HG03095 (cell line): ENCODE measurements around the gene TMIE.

Experiments
- ATAC-seq: cut with Tn5 transposase; IDR thresholded peaks from one replicate; pipeline ENCODE4 v1.9.1; 2021; ENCODE audit warnings: moderate library complexity; ENCODE audit not compliant: unreplicated experiment

The TMIE gene

DNA sequence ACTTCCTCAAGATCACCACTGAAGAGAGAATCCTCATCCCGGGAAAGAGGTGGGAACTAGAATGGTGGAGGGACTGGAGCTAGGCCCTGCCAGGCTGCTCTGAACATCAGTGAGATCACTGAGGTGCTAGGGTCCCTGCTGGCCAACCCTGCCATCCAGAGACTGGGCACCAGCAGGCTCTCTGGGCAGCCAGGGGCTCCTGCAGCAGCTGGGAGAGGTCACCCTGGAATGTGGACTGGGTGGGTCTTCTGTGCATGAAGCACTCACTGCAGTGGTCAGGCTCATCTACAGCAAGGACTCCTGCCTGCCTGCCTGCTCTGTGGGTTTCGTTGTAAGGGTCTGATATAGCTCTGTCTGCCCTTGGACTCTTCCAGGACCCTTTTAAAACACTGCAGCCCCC lies 32.6 kb upstream of the TMIE start:
- no peak for ATAC-seq

DNA sequence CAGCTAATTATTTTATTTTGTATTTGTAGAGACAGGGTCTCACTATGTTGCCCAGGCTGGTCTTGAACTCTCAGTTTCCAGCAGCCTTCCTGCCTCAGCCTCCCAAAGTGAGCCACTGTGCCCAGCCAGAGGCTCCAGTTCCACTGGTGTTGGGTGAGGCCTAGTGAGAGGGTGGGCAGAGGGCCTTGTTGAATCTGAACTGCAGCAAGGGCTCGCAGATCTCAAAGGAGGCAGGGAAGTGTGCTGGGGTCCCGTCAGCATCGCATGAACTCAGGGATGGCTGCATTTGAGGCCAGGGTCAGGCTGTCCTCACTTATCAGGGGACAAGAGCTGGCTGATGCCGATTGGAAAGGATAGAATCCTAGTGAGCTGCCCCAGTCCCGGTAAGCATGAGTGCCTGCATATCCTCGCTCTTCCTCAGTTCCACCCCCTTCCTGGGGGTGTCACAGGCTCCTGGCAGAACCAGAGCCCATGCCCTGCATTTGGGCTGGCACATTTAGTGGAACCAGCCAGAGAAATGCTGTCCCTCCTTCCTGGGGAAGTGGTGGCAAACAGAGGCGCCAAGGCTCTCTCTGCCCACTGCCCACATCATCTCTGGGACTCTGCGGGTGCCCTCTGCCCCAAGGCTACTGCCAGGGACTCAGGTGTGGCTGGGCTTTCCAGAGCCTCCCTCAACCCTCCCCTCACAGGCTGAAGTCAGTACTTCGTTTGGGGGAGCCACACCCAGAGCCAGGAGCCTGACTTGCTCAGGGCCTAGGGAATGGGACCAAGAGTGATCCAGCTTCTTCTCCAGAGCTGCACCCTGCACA lies 31.8 kb upstream of the TMIE start:
- no peak for ATAC-seq

DNA sequence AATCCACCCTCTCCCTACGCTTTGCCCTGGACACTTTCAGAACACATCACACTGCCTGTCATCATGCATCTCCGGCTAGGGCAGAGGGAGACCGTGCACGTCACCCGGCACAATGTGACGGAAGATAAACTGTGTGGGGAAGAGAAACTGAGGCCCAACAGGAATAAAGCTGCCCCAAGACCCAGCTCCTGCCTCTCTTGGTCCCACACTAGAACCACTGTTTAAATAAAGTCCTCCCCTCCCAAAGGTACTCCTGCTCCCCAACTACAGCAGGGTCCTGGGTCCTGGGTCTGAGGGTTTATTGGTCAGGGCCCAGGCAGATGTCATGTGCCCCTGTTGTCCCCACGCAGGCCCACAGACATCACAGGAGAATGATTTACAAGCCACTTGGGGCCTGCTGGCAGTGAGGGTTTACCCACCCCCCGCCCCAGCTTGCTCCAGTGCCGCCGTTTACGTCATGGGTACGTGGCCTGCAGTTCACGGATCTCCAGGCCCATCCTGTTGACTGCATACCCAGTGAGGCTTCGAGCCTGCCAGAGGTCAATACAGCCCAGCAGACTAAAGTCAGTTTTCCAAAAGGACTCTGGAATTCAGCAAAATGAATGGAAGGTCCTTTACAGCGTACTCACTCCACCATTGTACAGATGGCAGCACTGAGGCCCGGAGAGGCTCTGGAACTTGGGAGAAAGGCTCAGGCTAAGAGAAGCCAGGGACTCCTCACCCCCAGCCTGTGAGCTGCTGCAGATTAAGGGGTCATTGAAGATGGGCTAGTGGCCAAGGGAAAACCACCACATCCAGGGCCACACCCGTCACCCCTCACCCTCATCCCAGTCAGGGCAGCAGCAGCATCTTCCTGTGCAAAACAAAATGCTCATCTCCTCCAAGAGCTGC lies 30.9 kb upstream of the TMIE start:
- ATAC-seq: no peak

DNA sequence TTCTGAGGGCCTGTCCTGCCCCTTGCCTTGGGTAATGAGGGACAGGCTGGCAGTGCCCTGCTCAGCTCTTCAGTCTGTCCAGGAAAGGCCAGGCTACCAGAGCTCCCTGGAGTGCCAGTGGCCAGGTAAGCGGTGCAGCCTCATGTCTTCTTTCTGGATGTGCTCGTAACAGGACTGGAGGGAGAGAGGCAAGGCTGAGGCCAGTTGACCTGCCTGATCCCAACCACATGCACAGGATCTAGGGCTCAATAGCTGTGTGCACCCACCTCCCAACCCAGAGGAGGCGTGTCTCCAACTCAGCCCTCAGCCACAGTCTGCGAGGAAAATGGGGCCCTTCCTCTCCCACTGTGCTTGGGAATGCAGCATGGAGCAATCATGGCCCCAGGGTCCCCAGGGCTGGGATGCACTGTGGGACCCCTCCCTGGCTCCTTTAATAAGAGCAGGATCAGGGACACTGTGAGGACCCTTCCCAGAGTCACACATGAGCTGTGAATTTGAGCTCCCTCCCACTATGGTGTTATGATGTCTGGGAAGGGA lies 30.2 kb upstream of the TMIE start:
- ATAC-seq: no peak

DNA sequence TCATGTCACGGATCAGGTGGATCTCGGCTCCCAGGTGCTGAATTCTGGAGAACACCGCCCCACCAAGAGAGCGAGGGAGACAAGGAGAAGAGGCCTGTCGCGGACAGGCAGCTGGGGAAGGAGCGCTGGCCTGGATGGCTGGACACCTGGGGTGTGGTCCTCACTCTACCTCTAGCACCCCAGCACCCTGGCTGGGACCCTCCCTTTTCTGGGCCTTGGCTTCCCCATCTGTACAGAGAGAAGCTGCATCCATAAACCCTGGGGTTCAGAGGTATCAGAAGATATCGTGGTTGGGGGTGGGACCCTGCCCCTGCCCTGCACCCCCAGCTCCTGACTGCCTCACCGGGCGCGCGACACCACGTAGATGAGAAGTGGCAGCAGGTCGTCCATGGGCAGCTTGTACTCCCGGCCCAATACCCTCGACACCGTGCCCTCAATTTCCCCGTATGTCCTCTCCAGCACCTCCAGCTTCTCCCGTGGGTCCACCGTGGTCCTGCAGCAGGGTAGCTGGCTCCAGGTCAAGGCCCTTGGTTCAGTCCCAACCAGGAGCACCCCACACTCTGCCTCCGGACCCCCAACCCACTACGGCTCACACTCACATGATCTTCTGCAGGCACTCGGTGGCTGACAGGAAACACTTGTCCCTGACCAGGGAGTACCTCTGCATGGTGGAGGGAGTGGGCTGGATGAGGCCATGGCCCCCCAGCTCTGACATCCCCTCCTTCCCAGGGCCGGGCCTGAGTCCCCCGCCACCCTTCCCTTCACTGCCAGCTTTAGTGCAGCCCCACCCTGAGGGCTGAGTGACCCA lies 29.4 kb upstream of the TMIE start:
- ATAC-seq: no peak

DNA sequence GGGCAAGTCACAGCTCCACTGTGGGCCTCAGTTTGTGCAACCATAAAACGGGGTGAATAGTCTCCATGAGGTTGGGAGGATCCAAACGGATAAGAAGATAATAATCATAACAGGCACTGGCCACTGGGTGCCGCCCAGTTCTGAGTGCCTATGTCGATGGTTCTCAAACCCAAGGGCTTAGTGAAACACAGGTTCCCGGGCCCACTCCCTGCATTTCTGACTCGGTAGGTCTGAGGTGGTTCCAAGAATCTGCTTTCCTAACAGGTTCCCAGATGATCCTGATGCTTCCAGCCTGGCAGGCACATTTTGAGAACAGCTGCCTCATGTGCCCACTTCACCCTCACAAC lies 28.9 kb upstream of the TMIE start:
- ATAC-seq: no peak

DNA sequence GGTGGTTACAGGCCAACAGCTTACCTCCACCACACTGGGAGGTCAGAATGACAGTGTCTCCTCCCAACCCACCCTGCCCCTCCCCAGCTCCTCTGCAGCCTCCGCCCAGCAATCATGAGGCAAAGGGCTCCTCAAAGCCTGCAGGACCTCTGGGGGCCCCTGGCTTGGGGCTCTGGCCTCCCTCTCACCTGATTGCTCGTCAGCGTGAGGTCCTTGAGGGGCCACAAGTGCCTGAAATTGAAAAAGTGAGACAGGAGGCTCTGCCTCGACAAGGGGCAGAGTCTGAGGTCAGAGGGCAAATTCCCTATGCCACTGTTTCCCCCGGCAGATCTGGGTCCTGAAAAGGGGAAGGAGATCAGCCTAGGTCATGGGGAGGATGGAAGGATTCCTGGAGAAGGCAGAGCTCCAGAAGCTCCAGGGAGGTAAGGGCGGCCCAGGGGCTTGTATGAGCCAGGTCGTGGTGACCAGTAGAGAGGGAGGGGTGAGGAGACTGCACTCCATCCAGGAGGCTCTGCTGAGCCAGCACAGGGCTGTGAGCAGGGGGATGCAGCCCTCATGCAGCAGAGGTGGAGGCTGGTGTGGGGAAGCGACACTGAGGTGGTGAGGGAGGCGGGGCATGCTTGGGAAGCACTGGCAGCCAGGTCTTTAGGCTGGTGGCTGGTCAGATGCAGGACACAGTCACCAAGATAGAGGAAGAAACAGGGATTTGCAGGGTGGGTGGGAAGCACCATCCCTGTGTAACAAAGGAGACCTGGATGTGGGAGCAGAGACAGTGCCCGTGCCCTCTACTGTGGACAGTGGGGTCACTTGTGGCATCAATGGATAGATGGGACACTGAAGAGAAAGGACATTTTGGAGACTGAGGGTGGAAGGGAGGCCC lies 27.8 kb upstream of the TMIE start:
- ATAC-seq: no peak

DNA sequence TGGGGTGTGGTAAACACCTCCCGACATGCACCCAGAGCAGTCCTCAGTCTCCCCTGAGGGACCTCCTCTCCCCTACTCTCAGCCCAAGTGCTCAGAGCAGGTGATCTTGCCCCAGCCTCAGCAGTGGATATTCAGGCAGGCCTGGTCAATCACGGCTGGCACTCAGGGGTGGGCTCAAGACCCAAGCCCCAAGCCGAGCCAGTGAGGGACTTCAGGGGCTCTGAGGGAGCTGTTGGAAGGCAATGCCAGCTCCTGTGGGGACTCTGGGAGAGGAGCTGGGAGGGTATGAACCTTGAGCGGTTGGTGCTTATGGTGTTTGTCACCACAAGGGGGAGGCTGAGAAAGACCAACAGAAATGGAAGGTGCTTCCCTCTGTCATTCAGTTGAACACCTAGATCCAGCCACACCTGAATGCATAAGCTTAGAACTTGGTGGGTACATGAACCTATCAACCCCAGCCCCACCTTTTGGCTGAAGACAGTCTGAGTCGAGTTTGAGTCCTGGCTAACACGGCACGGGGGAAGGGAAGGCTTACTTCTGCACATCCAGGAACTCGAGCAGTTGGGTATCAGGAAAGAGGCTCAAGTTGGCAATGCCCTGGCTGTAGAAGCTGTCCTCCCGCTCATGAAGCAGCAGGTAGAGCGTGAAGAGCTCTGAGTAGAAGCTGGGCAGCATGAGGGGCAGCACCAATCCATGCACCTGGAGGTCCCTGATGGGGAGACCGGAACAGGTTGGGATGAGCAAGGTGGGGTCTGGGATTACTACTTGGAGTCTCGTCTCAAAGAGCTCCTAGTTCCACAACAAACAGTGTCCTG lies 27.0 kb upstream of the TMIE start:
- ATAC-seq: no peak

DNA sequence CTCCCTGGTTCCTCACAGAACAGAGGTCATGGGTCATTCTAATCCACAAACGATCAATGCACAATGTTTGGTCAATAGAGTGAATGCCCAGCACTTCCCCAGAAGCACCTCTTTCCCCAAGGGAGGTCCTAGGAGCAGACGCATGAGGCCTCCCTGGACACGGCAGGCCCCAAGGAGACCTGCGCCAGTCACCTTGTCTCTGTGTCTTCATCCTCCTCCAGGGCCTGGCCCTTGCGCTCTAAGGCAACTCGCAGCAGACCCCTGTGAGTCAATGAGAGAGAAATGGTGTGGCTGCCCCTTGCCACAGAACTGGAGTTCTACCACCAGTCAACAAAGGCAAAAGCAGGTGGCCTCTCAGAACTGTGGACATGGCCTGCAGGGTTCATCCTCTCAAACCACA lies 25.8 kb upstream of the TMIE start:
- no peak for ATAC-seq

DNA sequence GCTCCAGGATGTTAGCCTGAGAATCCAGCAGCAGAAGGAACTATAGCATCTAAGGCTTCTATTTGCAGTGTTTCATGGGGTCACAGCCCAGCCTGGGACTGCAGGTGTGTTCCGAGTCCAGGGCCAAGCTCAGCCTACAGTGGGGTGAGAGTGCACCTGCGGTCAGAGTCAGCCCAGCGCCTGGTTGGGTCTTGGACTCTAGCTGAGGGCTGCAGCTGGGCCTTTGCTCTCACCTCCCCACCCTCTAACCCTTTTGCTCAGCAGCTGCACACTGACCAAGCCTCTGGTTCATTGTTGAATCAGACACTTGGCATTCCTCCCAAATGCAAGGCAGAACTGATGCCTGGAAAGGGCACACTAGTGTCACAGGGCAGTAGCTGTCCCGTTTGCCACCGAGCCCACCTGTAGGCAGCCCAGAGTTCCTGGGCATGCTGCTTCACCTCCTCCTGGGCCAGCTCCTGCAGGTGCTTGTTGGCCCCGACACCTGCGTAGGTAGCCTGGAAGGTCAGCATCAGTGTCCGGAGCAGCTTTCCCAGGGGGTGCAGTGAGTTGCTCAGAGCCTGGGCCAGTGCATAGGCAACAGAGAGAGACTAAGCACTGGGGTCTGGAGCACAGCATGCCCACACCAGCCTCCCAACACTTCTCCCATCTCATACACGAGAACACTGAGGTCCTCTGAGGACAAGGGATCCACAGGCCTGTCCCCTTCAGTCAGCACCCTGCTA lies 25.2 kb upstream of the TMIE start:
- ATAC-seq: no peak

DNA sequence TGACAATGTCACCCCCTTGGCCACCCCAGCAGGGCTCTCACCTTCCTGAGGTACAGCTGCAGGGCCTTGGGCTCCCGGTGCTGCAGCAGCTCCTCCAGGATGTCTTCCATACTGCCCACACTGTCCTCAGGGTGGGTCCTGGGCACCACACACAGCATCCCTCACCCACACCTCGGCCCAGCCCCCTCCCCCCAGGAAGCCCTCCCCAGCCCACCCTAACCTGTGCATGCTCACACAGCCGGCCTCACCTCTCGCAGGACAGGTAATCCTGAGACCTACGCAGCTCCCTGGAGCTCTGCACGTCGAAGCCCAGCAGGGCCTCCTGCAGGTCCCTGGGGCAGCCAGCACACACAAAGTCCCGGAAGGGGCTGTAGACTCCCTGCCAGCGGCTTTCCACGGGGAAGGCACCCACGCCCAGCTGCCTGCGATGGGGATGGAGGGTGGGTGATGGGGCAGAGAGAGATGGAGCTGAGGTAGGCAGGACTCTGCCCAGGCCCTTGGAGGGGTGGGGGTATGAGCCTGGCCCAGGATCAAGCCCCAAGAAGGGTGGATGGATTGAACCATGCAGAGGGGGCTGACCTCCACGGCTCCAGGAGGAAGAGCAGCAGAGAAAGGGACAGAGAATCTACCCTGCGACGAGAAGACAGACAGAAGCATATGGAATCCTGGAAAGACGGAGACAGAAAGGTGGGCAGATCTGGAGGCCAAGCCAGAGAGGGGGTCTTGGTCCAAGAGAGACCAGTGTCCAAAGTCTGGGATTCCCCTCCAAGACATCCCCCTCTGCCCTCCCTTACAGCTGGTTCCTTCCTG lies 24.4 kb upstream of the TMIE start:
- no peak for ATAC-seq

DNA sequence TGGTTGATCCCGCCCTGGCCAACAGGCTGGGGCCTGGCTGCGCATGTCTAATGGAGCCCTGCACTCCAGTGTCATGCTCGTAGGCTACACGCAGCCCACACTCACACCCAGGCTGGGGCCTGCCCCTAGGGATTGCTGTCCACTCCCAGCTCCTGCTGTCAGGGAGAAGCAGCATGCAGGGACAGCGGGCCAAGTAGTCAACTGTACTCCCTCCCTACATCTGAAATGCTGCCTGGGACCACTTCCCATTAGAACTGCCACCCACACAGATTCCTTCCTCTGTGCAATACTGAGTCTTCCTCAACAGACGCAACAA lies 23.8 kb upstream of the TMIE start:
- no peak for ATAC-seq

DNA sequence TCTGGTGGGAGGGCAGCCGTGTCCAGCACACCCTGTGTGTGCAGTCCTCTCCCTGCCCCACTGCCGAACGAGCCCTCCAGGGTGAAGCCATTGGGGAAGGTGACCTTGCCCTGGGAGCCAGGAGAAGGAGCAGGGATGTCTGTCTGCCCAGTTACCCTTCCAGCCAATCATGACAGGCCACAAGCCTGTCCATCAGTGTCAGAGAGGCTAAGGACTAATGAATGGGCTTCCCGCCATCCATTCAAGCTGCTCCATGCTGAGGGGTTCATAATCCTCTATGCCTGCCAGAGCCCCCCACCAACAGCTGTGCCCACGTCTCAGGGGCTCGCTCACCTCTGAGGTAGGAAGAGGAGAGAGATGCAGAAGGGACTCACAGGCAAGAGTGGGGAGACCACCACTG lies 22.9 kb upstream of the TMIE start:
- ATAC-seq: no peak

DNA sequence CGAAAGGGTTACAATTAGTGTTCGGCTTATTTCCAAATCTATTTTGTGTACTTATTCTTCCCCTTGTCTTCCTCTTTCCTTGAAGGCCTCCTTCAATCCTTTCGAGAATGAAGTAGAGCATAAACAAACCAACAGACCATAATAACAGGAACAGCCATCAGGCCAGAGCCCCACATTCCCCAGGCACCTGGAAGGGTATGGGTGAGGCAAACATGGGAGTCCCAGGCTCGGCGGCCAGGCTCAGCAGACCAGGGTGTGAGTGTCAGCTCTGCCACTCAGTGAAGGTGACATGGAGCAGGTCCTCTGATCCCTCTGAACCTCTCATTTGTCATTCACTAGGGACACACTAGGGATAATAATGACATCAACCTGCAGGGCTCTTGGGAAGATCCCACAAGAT lies 21.5 kb upstream of the TMIE start:
- ATAC-seq: no peak

DNA sequence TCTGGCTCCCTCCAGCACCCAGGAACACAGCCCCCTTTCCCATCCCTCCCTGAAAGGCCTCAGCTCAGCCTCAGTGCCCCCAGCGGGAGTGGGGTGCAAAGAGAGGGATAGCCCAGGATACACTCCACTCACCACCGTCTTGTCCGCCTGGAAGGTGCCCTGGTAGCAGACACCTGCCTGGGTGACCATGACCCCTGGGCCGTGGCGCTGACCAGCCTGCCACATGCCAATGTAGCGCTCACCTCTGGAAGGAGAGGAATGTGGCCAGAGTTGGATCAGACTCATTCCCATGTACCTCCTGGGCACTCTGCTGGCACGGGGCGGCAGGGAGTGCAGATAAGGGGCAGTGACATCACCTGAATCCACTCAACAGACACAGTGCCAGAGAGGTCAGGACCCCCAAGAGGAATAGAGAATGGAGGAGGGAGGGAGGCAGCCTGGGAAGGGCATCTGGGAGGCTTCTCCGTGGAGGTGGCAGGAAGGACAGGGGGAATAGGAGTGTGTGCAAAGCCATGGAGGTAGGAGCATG lies 20.8 kb upstream of the TMIE start:
- ATAC-seq: no peak

DNA sequence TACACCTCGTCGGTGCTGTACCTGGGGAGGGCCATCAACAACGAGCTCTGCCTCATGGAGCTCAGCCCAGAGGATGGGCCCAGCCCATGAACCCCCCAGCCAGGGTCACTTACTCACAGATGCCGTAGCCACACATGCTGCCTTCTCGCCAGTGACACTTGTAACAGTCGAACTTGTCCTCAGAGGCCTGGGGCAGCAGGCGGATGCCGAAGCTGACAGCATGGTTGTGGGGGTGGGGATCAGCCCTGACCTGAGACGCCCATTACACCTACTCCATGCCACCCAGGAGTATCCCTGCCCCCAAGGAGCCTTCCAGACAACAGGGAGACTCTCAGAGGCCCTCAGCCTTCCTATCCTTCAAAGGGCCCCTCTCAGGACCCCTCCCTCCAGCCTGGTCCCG lies 19.8 kb upstream of the TMIE start:
- no peak for ATAC-seq

DNA sequence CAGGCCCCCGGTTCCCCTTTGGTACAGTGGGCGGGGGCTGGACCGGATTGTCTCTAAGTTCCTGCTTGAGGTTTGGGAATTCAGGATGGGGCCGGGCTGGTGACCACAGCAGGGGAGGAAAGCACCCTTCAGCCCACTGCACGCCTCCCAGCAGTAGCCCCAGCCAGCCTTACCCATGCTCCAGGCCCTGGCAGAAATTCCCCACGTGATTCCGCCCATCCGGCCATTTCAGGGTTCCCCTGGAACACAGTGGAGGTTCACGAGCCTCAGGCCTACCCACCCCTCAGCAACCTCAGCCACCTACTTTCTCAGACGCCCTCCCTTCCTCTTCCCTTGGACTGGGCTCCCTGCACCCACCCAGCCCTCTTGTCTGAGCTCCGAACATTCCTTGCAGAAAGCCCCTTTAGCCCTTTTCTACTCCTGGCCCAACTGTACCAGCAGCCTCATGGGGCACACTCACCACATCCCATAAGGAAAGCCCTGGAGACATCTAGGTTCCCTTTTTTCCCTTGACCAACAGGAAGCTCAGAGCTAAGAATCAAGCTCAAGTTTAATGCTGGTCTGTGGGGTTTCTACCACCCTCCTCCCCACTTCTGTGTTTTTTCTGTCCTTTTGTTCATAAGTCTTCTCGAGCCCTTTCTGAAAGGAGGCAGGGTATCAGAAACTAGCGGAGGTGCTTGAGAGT lies 19.2 kb upstream of the TMIE start:
- ATAC-seq: no peak
